ENCODE data around the gene TOX3. TPM values are rescaled to one million over a fixed set of nuclear protein-coding genes. Genes with fewer than 3 reads are reported as not detected.

TOX3 gene
- total and polyA plus RNA-seq, 7 donors = 0.03 to 0.10 TPM; not detected in 5

DNA sequence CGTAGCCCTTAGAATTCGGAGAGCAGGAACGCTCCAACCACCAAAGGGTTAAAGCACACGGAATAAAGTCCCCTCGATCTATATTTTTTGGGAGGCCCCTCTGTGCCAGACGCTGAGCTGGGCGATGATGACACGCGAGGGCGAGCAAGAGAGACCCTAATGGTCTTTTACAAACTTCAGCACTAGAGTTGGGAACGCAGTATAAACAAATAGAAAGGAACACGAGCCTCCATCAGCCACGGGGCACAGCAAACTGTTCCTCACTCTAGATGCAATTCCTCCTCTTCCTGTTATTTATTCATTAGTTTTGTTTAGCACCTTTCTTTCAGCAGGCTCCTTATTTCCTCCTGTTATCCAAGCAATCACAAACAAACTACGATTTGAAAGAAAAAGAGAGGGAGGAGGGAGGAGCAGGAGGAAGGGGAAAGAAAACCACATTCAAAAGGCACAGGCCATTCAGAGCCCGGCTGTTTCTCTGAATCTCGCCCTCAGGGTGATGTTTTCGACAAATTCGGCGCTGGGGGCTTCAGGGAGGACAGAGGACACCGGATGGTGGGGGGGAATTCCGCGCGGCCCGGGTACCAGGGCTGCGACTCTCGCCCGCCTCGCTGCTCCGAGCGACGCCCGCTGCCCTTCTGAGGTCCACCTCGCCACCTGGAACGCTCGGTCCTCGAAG, 1.6 kb downstream of the TOX3 start:
- no peak for DNase-seq
- ATAC-seq = no peak
- peaks cover 3 to 62% (median 5%) of the 10 kb centered on the region in 3 donors for H3K27me3 ChIP-seq (ENCODE audit: insufficient read depth in 3 of 3, low read length in 2 of 3)

DNA sequence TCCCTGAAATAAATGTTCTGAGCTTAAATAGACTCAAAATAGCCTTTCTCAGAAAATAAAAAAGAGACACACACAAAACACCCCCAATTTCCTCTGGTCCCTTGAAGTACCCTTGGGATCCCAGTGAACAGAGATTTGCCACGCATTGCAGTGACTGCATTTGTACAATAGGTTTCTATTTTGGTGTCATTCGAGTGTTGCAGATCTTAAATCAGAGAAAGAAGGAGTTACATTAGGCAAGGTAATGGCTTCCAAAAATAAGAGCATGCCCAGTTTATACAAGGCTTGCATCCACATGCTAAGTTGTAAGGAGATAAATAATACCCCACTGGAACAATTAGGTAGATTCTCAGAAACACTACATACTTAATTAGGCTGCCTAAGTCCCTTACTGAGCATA, 2.2 kb downstream of the TOX3 start:
- Histone ChIP-seq H3K36me3 (ENCODE audit: insufficient read depth in 1 of 2, low read depth in 1 of 2) (no peaks in the 10 kb centered on the region), H3K27me3 (ENCODE audit: insufficient read depth in 3 of 3, low read length in 2 of 3) (peaks cover 3 to 62% (median 5%) of the 10 kb centered on the region in 3 donors), H3K4me1 (no peaks in the 10 kb centered on the region), H3K9me3 (no peaks in the 10 kb centered on the region), H3K27ac (no peak overlapping the region), H3K4me3 (no peak overlapping the region)
- DNase-seq (no peak), ATAC-seq (no peak)
- TF ChIP-seq, protein P1, sequence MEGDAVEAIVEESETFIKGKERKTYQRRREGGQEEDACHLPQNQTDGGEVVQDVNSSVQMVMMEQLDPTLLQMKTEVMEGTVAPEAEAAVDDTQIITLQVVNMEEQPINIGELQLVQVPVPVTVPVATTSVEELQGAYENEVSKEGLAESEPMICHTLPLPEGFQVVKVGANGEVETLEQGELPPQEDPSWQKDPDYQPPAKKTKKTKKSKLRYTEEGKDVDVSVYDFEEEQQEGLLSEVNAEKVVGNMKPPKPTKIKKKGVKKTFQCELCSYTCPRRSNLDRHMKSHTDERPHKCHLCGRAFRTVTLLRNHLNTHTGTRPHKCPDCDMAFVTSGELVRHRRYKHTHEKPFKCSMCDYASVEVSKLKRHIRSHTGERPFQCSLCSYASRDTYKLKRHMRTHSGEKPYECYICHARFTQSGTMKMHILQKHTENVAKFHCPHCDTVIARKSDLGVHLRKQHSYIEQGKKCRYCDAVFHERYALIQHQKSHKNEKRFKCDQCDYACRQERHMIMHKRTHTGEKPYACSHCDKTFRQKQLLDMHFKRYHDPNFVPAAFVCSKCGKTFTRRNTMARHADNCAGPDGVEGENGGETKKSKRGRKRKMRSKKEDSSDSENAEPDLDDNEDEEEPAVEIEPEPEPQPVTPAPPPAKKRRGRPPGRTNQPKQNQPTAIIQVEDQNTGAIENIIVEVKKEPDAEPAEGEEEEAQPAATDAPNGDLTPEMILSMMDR (IDR thresholded peaks at IDR 0.05) = no peak
- intact Hi-C loops (cut with DNase I) = no loop called here
- WGBS, 3 donors = 22 to 34% (median 31%) methylated on average over 2 of the region's 2 CpGs

More for the DNA sequence above, 1.6 kb downstream of the TOX3 start:
- Histone ChIP-seq H3K27ac (no peak overlapping the region), H3K9me3 (no peaks in the 10 kb centered on the region), H3K36me3 (ENCODE audit: insufficient read depth in 1 of 2, low read depth in 1 of 2) (no peaks in the 10 kb centered on the region), H3K4me1 (no peaks in the 10 kb centered on the region), H3K4me3 (peak overlapping the region; percentile 44)
- TF ChIP-seq, protein P1 (IDR thresholded peaks at IDR 0.05) = no peak
- WGBS, 3 donors = 3 to 6% (median 4%) methylated on average over 36 of the region's 36 CpGs
- intact Hi-C loops (cut with DNase I) = no loop called here

DNA sequence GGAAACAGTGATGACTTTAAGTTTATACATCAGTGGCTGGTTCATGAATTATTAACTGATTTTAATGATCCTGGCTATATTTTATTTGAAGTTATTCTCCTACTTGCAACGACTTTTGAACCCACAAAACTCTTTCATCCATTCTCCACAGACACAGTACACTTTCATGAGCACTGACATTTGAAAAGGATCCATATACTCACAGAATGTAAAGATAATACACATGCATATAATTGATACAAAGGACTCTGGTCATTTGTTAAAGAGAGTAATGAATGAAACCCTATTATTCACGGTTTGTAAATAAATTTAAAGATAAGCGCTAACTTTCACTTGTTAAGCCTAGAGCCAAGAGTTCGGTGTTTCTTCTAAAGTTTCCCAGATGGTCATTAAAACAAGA, 3.3 kb downstream of the TOX3 start:
- DNase-seq (no peak), ATAC-seq (no peak)
- no peaks in the 10 kb centered on the region for H3K9me3 ChIP-seq
- H3K36me3 ChIP-seq (ENCODE audit: insufficient read depth in 1 of 2, low read depth in 1 of 2) = no peaks in the 10 kb centered on the region
- no peak overlapping the region for H3K27ac ChIP-seq
- H3K4me3 ChIP-seq = no peak overlapping the region
- H3K4me1 ChIP-seq = no peaks in the 10 kb centered on the region
- 70 to 79% (median 77%) methylated on average over 4 of the region's 4 CpGs for WGBS, 3 donors
- TF ChIP-seq, protein P1 (IDR thresholded peaks at IDR 0.05) = no peak
- intact Hi-C loops (cut with DNase I) = no loop called here
- H3K27me3 ChIP-seq (ENCODE audit: insufficient read depth in 3 of 3, low read length in 2 of 3) = peaks cover 3 to 56% (median 5%) of the 10 kb centered on the region in 3 donors

DNA sequence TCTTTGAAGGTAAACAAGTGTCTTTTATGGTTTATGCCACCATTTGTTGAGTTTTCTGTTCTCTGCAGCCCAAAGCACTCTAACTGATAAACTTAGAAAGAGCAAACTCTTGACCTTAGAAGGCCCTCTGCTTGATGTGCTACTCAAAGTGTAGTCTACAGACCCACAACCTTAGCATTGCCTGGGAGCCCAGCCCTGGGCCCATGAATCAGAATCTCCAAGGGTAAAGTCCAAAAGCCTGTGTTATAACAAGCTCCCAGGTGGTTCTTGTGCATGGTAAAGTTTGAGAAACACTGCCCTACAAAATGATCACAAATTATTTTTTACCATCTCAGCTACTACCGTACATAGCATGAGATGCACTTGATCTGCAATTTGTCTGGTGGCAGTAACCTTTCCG, 6.0 kb downstream of the TOX3 start:
- Histone ChIP-seq H3K27ac (no peak overlapping the region), H3K27me3 (ENCODE audit: insufficient read depth in 3 of 3, low read length in 2 of 3) (peaks cover 3 to 35% (median 3%) of the 10 kb centered on the region in 3 donors), H3K36me3 (ENCODE audit: insufficient read depth in 1 of 2, low read depth in 1 of 2) (no peaks in the 10 kb centered on the region), H3K9me3 (no peaks in the 10 kb centered on the region), H3K4me3 (no peak overlapping the region), H3K4me1 (no peaks in the 10 kb centered on the region)
- DNase-seq = no peak
- TF ChIP-seq, protein P1 (IDR thresholded peaks at IDR 0.05) = no peak
- ATAC-seq = no peak
- intact Hi-C loops (cut with DNase I) = no loop called here
- WGBS, 3 donors = 89 to 96% (median 93%) methylated on average over 2 of the region's 2 CpGs

DNA sequence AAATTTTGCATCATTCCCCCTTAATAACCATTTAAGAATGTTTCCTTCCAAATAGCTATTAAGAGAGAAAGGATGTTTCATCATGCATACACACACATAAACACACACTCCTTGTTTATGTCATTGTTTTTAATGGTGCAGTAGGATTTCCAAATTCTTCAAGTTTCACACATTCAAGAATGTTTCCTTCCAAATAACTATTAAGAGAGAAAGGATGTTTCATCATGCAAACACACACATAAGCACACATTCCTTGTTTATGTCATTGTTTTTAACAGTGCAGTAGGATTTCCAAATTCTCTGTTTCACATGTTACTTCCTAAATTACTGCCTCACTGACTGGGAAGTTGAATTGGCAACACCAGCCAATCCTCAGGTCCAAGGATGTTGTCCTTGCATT, 7.8 kb downstream of the TOX3 start:
- TF ChIP-seq, protein P1 (IDR thresholded peaks at IDR 0.05) = no peak
- no peak overlapping the region for H3K27ac ChIP-seq
- H3K4me3 ChIP-seq = no peak overlapping the region
- intact Hi-C loops (cut with DNase I) = no loop called here
- DNase-seq (no peak), ATAC-seq (no peak)
- no peaks in the 10 kb centered on the region for H3K4me1 ChIP-seq
- H3K36me3 ChIP-seq (ENCODE audit: insufficient read depth in 1 of 2, low read depth in 1 of 2) = no peaks in the 10 kb centered on the region
- no peaks in the 10 kb centered on the region for H3K9me3 ChIP-seq
- H3K27me3 ChIP-seq (ENCODE audit: insufficient read depth in 3 of 3, low read length in 2 of 3) = peaks cover 2 to 18% (median 3%) of the 10 kb centered on the region in 3 donors

Measured in psoas muscle (tissue), 8 donors.